SK-N-SH (cell line): Measurements from ENCODE around the gene SLC6A11. TPM values are rescaled to one million over a fixed set of nuclear protein-coding genes. Genes with fewer than 3 reads are reported as not detected.

Experiments used
- CTCF ChIA-PET: fragments of 300-600, 350-600 bp; formaldehyde crosslinking; extraction: SDS; loops from one replicate; lab custom pipeline; 2021; lab: Yijun Ruan, JAX
- POLR2A ChIA-PET: fragments of 350-600 bp; sonication (Branson Sonifier 250); formaldehyde crosslinking; extraction: SDS; loops from one replicate; lab custom pipeline; 2020; ENCODE audit warnings: antibody characterized with exemption, inconsistent platforms; lab: Yijun Ruan, JAX
- DNase-seq: peaks from one replicate; pipeline ENCODE4 v3.0.0; 2012
- H2AFZ ChIP-seq: fragments of 200-600 bp; sonication (generic); 2 replicates; pipeline ENCODE4 v1.8.1; 2016; ENCODE audit warnings: antibody characterized with exemption, mild to moderate bottlenecking, low read depth
- H3F3A ChIP-seq: fragments of 200-600 bp; sonication (generic); replicated peaks from 2 replicates; pipeline ENCODE3; 2016; ENCODE audit warnings: antibody characterized with exemption, mild to moderate bottlenecking; ENCODE audit not compliant: insufficient read depth
- H3K27ac ChIP-seq, 2 experiments: fragments of 200-500 bp in 1 of 2; fragments of 200-600 bp in 1 of 2; sonication (Bioruptor generic) in 1 of 2; sonication (generic), shearing (Covaris generic) in 1 of 2; 2 replicates each; pipeline versions ENCODE4 v1.5.1 to v1.6.1; 2014 to 2016; ENCODE audit warnings: low read depth in 2 of 2, inconsistent platforms in 1 of 2, low read length in 1 of 2, mild to moderate bottlenecking in 1 of 2, mixed read lengths in 1 of 2
- H3K27me3 ChIP-seq: fragments of 200-600 bp; sonication (generic), shearing (Covaris generic); 2 replicates; pipeline ENCODE4 v1.6.1; 2016; ENCODE audit warnings: mixed run types; ENCODE audit not compliant: insufficient read depth
- H3K36me3 ChIP-seq, 2 experiments: fragments of 200-500 bp in 1 of 2; fragments of 200-600 bp in 1 of 2; sonication (Bioruptor generic) in 1 of 2; sonication (generic) in 1 of 2; replicated peaks in 1 of 2; 2 replicates each; pipeline versions ENCODE3 to v1.5.1; 2014 to 2016; ENCODE audit warnings: low read length in 1 of 2, mild to moderate bottlenecking in 1 of 2; ENCODE audit not compliant: insufficient read depth in 2 of 2, control insufficient read depth in 1 of 2
- H3K4me1 ChIP-seq, 2 experiments: fragments of 200-500 bp in 1 of 2; fragments of 200-600 bp in 1 of 2; sonication (Bioruptor generic) in 1 of 2; sonication (generic), shearing (Covaris generic) in 1 of 2; 2 replicates each; pipeline versions ENCODE4 v1.5.1 to v1.6.1; 2014 to 2016; ENCODE audit warnings: low read depth in 1 of 2, low read length in 1 of 2, mixed run types in 1 of 2; ENCODE audit not compliant: insufficient read depth in 2 of 2, control insufficient read depth in 1 of 2
- H3K4me2 ChIP-seq: fragments of 200-600 bp; sonication (generic), shearing (Covaris generic); 2 replicates; pipeline ENCODE4 v1.6.1; 2017; ENCODE audit warnings: mixed run types
- H3K4me3 ChIP-seq, 2 experiments: fragments of 200-500 bp in 1 of 2; fragments of 200-600 bp in 1 of 2; sonication (Bioruptor generic) in 1 of 2; sonication (generic), shearing (Covaris generic) in 1 of 2; 2 replicates each; pipeline versions ENCODE4 v1.5.1 to v1.8.1; 2014 to 2016; ENCODE audit warnings: low read depth in 2 of 2, inconsistent platforms in 1 of 2, low read length in 1 of 2, mild to moderate bottlenecking in 1 of 2, mixed read lengths in 1 of 2, moderate library complexity in 1 of 2
- H3K79me2 ChIP-seq: fragments of 200-600 bp; sonication (generic); 2 replicates; pipeline ENCODE4 v1.8.1; 2017; ENCODE audit warnings: mild to moderate bottlenecking; ENCODE audit not compliant: insufficient read depth
- H3K9ac ChIP-seq: fragments of 200-600 bp; sonication (generic); 2 replicates; pipeline ENCODE4 v1.6.1; 2017; ENCODE audit warnings: mixed run types
- H3K9me2 ChIP-seq: fragments of 200-600 bp; sonication (generic); 2 replicates; pipeline ENCODE4 v1.6.1; 2017; ENCODE audit warnings: mixed run types
- H3K9me3 ChIP-seq: fragments of 200-600 bp; sonication (generic); 2 replicates; pipeline ENCODE4 v1.6.1; 2017; ENCODE audit warnings: mixed run types, mild to moderate bottlenecking, moderate library complexity
- H4K20me1 ChIP-seq: fragments of 200-600 bp; sonication (generic); 2 replicates; pipeline ENCODE4 v1.6.1; 2017; ENCODE audit warnings: mild to moderate bottlenecking, mixed run types; ENCODE audit not compliant: insufficient read depth
- ELF1 ChIP-seq: IDR thresholded peaks from 2 replicates; pipeline ENCODE4 v1.4.0; 2012
- FOSL2 ChIP-seq: IDR thresholded peaks from 2 replicates; pipeline ENCODE4 v1.4.0; 2012; ENCODE audit warnings: low read depth, mild to moderate bottlenecking, moderate library complexity, borderline replicate concordance
- IRF3 ChIP-seq: fragments of 150-350 bp; IDR thresholded peaks from 2 replicates; pipeline ENCODE4 v1.6.1; 2016; ENCODE audit warnings: mild to moderate bottlenecking, low read depth, low read length
- JUND ChIP-seq: IDR thresholded peaks from 2 replicates; pipeline ENCODE4 v1.4.0; 2012
- MAX ChIP-seq: IDR thresholded peaks from 2 replicates; pipeline ENCODE4 v1.4.0; 2012; ENCODE audit warnings: low read depth
- MEF2A ChIP-seq: IDR thresholded peaks from 2 replicates; pipeline ENCODE4 v1.4.0; 2012; ENCODE audit warnings: low read depth, borderline replicate concordance
- MXI1 ChIP-seq: IDR thresholded peaks from 2 replicates; pipeline ENCODE4 v1.6.1; 2012; ENCODE audit warnings: mild to moderate bottlenecking, low read depth, low read length, improper control_type of control experiment
- NFIC ChIP-seq: IDR thresholded peaks from 2 replicates; pipeline ENCODE4 v1.4.0; 2012; ENCODE audit warnings: borderline replicate concordance
- NRF1 ChIP-seq: IDR thresholded peaks from 2 replicates; pipeline ENCODE4 v1.6.1; 2012; ENCODE audit warnings: low read depth, mild to moderate bottlenecking, low read length
- POLR2AphosphoS5 ChIP-seq: IDR thresholded peaks from 2 replicates; pipeline ENCODE4 v1.6.1; 2012; ENCODE audit warnings: low read depth, low read length
- RCOR1 ChIP-seq: fragments of 150-350 bp; IDR thresholded peaks from 2 replicates; pipeline ENCODE4 v1.6.1; 2017; ENCODE audit warnings: antibody characterized with exemption, low read length
- REST ChIP-seq: IDR thresholded peaks from 2 replicates; pipeline ENCODE4 v1.6.1; 2012; ENCODE audit warnings: mild to moderate bottlenecking, low read depth, low read length, moderate library complexity
- RFX5 ChIP-seq: IDR thresholded peaks from 2 replicates; pipeline ENCODE4 v1.6.1; 2012; ENCODE audit warnings: mild to moderate bottlenecking, improper control_type of control experiment, low read length
- SIN3A ChIP-seq: IDR thresholded peaks from 2 replicates; pipeline ENCODE4 v1.6.1; 2012; ENCODE audit warnings: low read depth, mild to moderate bottlenecking, low read length, moderate library complexity, borderline replicate concordance
- TAF1 ChIP-seq: IDR thresholded peaks from 2 replicates; pipeline ENCODE4 v1.6.1; 2012; ENCODE audit warnings: low read depth, mild to moderate bottlenecking, low read length, moderate library complexity, borderline replicate concordance
- TCF12 ChIP-seq: IDR thresholded peaks from 2 replicates; pipeline ENCODE4 v1.4.0; 2012
- USF1 ChIP-seq: IDR thresholded peaks from 2 replicates; pipeline ENCODE4 v1.4.0; 2012; ENCODE audit warnings: low read depth, borderline replicate concordance
- ZBTB33 ChIP-seq: IDR thresholded peaks from 2 replicates; pipeline ENCODE4 v1.4.0; 2012; ENCODE audit warnings: low read depth, borderline replicate concordance
- WGBS: methylation state at CpG from one replicate; pipeline ENCODE4 v1.1.6; 2017; ENCODE audit warnings: low lambda C conversion rate; 5-methylcytosine and 5-hydroxymethylcytosine counted together
- polyA plus RNA-seq, 3 experiments: library from polyadenylated mRNA; depleted of rRNA; stranded (reverse); fragments of >200 nt; gene quantifications; 2 replicates each; pipeline ENCODE4 v1.2.3, GENCODE V29; 2012

The SLC6A11 gene
- polyA plus RNA-seq, 1 of the 3 experiments (the other 2 are of a cell fraction), result 0.03 TPM

GRCh38 chr3:10792208-10792607 is 23.8 kb upstream of the SLC6A11 start (continued):
- no peak for TF ChIP-seq FOSL2
- TF ChIP-seq RFX5, result no peak
- TF ChIP-seq TCF12, result no peak
- no peak for TF ChIP-seq MXI1
- TF ChIP-seq RCOR1, result no peak
- TF ChIP-seq JUND, result no peak
- no peak for TF ChIP-seq REST

- Histone ChIP-seq H3K36me3 (no peaks in the 10 kb centered on the region), H3K27me3 (no peaks in the 10 kb centered on the region), H2AFZ (no peak overlapping the region), H4K20me1 (no peaks in the 10 kb centered on the region), H3K79me2 (no peaks in the 10 kb centered on the region), H3K9ac (no peak overlapping the region), H3K9me2 (no peaks in the 10 kb centered on the region), H3K9me3 (no peaks in the 10 kb centered on the region), H3K4me2 (no peak overlapping the region), H3K4me1 (no peaks in the 10 kb centered on the region), H3K27ac (no peak overlapping the region), H3K4me3 (no peak overlapping the region), H3F3A (no peaks in the 10 kb centered on the region)
- TF ChIP-seq POLR2AphosphoS5, result no peak
- TF ChIP-seq NFIC, result no peak
- TF ChIP-seq FOSL2, result no peak
- TF ChIP-seq MEF2A, result no peak
- TF ChIP-seq MAX, result no peak
- TF ChIP-seq REST, result no peak
- no peak for TF ChIP-seq NRF1
- TF ChIP-seq USF1, result no peak
- TF ChIP-seq JUND, result no peak
- no peak for TF ChIP-seq TAF1
- no peak for TF ChIP-seq ELF1
- no peak for TF ChIP-seq IRF3
- no peak for TF ChIP-seq ZBTB33
- no peak for TF ChIP-seq TCF12
- TF ChIP-seq SIN3A, result no peak
- 13% methylated on average over 5 of the region's 5 CpGs for WGBS
- ChIA-PET CTCF (interaction anchor here (0.6 to 2.2 kb wide), 5 partner anchors 8 to 1467 kb away, joined by 3 to 9 read pairs (median 5); no protein-coding TSS in a partner anchor), POLR2A (no interaction called here)
- DNase-seq, result no peak
Measured at GRCh38 chr3:10798600-10799367, 17.2 kb upstream of the SLC6A11 start.
